HepG2 (cell line): ENCODE results near the gene IDNK. TPM values are rescaled to one million over a fixed set of nuclear protein-coding genes. Genes with fewer than 3 reads are reported as not detected.

Experiments used
- ATAC-seq: fragments of 200-7000 bp; cut with Tn5 transposase; 3 replicates; pipeline ENCODE4 v1.9.1; 2020; ENCODE audit warnings: mild to moderate bottlenecking, moderate library complexity
- BruUV-seq: library from RNA; stranded (reverse); fragments of 400-500 nt; replicated peaks from 2 replicates; lab custom pipeline; 2021; lab: Mats Ljungman, UMichigan
- CTCF ChIA-PET: fragments of 300-600 bp; formaldehyde crosslinking; extraction: SDS; loops from one replicate; lab custom pipeline; 2021; ENCODE audit warnings: low total read pairs, inconsistent platforms, low intra/inter-chr PET ratio; lab: Yijun Ruan, JAX
- POLR2A ChIA-PET: fragments of 350-600 bp; sonication (Branson Sonifier 250); formaldehyde crosslinking; loops from one replicate; lab custom pipeline; 2020; ENCODE audit warnings: antibody characterized with exemption, inconsistent platforms; lab: Yijun Ruan, JAX
- DNase-seq: peaks from one replicate; pipeline ENCODE4 v3.0.0-alpha.2; 2015; ENCODE audit warnings: low spot score
- FAIRE-seq: peaks from 3 replicates; lab custom pipeline; 2011; peaks lifted over from hg19 to GRCh38; lab: Jason Lieb, UNC
- H2AFZ ChIP-seq: one replicate; pipeline ENCODE4 v1.6.1; 2011; ENCODE audit warnings: low read length, inconsistent platforms
- H3K27ac ChIP-seq: fragments of 300-600 bp; 3 replicates; pipeline ENCODE4 v1.8.0; 2011; ENCODE audit warnings: mixed run types, mild to moderate bottlenecking, mixed read lengths, low read length, inconsistent platforms; ENCODE audit not compliant: insufficient read depth; ENCODE audit errors: extremely low read length
- H3K27me3 ChIP-seq, 2 experiments: fragments of 200-600 bp in 1 of 2; 2 replicates in 1 of 2; 3 replicates in 1 of 2; pipeline versions ENCODE4 v1.6.0 to v1.8.0; 2011; ENCODE audit warnings: low read length in 2 of 2, mild to moderate bottlenecking in 2 of 2, moderate library complexity in 2 of 2, inconsistent platforms in 1 of 2; ENCODE audit not compliant: insufficient read depth in 2 of 2, control insufficient read depth in 1 of 2
- H3K36me3 ChIP-seq, 2 experiments: fragments of 200-600 bp in 1 of 2; replicated peaks in 1 of 2; 2 replicates in 1 of 2; 3 replicates in 1 of 2; pipeline versions ENCODE4 v1.5.1 to v1.8.0; 2011; ENCODE audit warnings: low read length in 2 of 2, inconsistent platforms in 1 of 2; ENCODE audit not compliant: insufficient read depth in 2 of 2, control insufficient read depth in 1 of 2
- H3K4me1 ChIP-seq: 2 replicates; pipeline ENCODE4 v1.5.1; 2012; ENCODE audit warnings: low read length, inconsistent platforms; ENCODE audit not compliant: insufficient read depth
- H3K4me2 ChIP-seq: 2 replicates; pipeline ENCODE4 v1.6.0; 2011; ENCODE audit warnings: low read depth, low read length, inconsistent platforms
- H3K4me3 ChIP-seq, 3 experiments: fragments of 200-600 bp in 1 of 3; sonication (generic), shearing (Covaris generic) in 1 of 3; replicated peaks in 1 of 3; 2 replicates each; pipeline ENCODE4 v1.5.1; 2011 to 2016; ENCODE audit warnings: low read length in 3 of 3, inconsistent platforms in 2 of 3, low read depth in 2 of 3, mild to moderate bottlenecking in 2 of 3, control low read depth in 1 of 3, mixed read lengths in 1 of 3; ENCODE audit not compliant: insufficient read depth in 1 of 3
- H3K79me2 ChIP-seq: one replicate; pipeline ENCODE4 v1.6.1; 2011; ENCODE audit warnings: low read length, inconsistent platforms; ENCODE audit not compliant: insufficient read depth
- H3K9ac ChIP-seq: 2 replicates; pipeline ENCODE4 v1.6.0; 2011; ENCODE audit warnings: mild to moderate bottlenecking, low read depth, low read length, inconsistent platforms; ENCODE audit not compliant: insufficient read depth
- H3K9me3 ChIP-seq: 2 replicates; pipeline ENCODE4 v1.5.1; 2012; ENCODE audit warnings: mild to moderate bottlenecking, low read length
- H4K20me1 ChIP-seq: 2 replicates; pipeline ENCODE4 v1.6.0; 2011; ENCODE audit warnings: inconsistent platforms, mild to moderate bottlenecking, low read length, moderate library complexity; ENCODE audit not compliant: insufficient read depth
- DNMT3B ChIP-seq: conservative IDR thresholded peaks from 2 replicates; pipeline ENCODE4 v1.6.1; 2016; ENCODE audit warnings: missing biosample characterization, control low read depth
- E2F5 ChIP-seq: sonication (generic); formaldehyde crosslinking; conservative IDR thresholded peaks from 2 replicates; pipeline ENCODE4 v1.4.0; 2020; ENCODE audit warnings: missing genetic modification reagents
- FLYWCH1 ChIP-seq: sonication (generic); formaldehyde crosslinking; IDR thresholded peaks from 2 replicates; pipeline ENCODE4 v1.8.1; 2023; ENCODE audit warnings: mild to moderate bottlenecking, missing genetic modification reagents
- KDM1A ChIP-seq: IDR thresholded peaks from 2 replicates; pipeline ENCODE4 v1.6.1; 2016; ENCODE audit warnings: missing compliant biosample characterization
- MTERF4 ChIP-seq: sonication (generic); formaldehyde crosslinking; IDR thresholded peaks from 2 replicates; pipeline ENCODE4 v1.8.0; 2023; ENCODE audit warnings: mild to moderate bottlenecking, missing genetic modification reagents
- NFIC ChIP-seq: IDR thresholded peaks from 2 replicates; pipeline ENCODE4 v1.6.1; 2012; ENCODE audit warnings: mild to moderate bottlenecking, low read length, inconsistent platforms
- NKX3-1 ChIP-seq: sonication (generic); formaldehyde crosslinking; IDR thresholded peaks from 2 replicates; pipeline ENCODE4 v1.5.0; 2020; ENCODE audit warnings: missing genetic modification reagents
- NR1H2 ChIP-seq: sonication (generic); formaldehyde crosslinking; IDR thresholded peaks from 2 replicates; pipeline ENCODE4 v1.8.1; 2022; ENCODE audit warnings: low read depth, missing genetic modification reagents, borderline replicate concordance
- NR2F2 ChIP-seq: IDR thresholded peaks from 2 replicates; pipeline ENCODE4 v1.6.1; 2012; ENCODE audit warnings: low read depth, inconsistent platforms, borderline replicate concordance
- SNAPC2 ChIP-seq: sonication (generic); formaldehyde crosslinking; IDR thresholded peaks from 2 replicates; pipeline ENCODE4 v1.8.1; 2022; ENCODE audit warnings: mild to moderate bottlenecking, missing genetic modification reagents
- TFE3 ChIP-seq: IDR thresholded peaks from 2 replicates; pipeline ENCODE4 v1.6.1; 2016
- ZKSCAN1 ChIP-seq: fragments of 150-350 bp; IDR thresholded peaks from 2 replicates; pipeline ENCODE4 v1.6.1; 2014; ENCODE audit warnings: low read length
- ZNF205 ChIP-seq: IDR thresholded peaks from 2 replicates; pipeline ENCODE4 v1.6.1; 2018; ENCODE audit warnings: missing biosample characterization, missing genetic modification reagents
- ZNF234 ChIP-seq: sonication (generic); formaldehyde crosslinking; conservative IDR thresholded peaks from 2 replicates; pipeline ENCODE4 v1.5.1; 2020; ENCODE audit warnings: mild to moderate bottlenecking, missing genetic modification reagents
- ZNF280B ChIP-seq: sonication (generic); formaldehyde crosslinking; IDR thresholded peaks from 2 replicates; pipeline ENCODE4 v1.5.0; 2020; ENCODE audit warnings: missing genetic modification reagents, mild to moderate bottlenecking, borderline replicate concordance
- ZNF713 ChIP-seq: sonication (generic); formaldehyde crosslinking; IDR thresholded peaks from 2 replicates; pipeline ENCODE4 v1.4.0; 2020; ENCODE audit warnings: mild to moderate bottlenecking, missing genetic modification reagents
- WGBS: methylation state at CpG from one replicate; pipeline ENCODE4 v1.1.6; 2017; ENCODE audit warnings: low lambda C conversion rate; 5-methylcytosine and 5-hydroxymethylcytosine counted together
- in situ Hi-C: cut with HindIII; loops from 2 replicates; pipeline ENCODE4 v1.10.0; 2017; ENCODE audit warnings: low pct_unique_long_range_greater_than_20kb; ENCODE audit not compliant: extremely low pct_ligation_motif_present
- intact Hi-C: fragments of 100-400 bp; cut with micrococcal nuclease; formaldehyde crosslinking; loops from one replicate; pipeline ENCODE4 v1.10.0; 2022; ENCODE audit not compliant: unreplicated experiment
- polyA plus RNA-seq, 8 experiments: library from polyadenylated mRNA; depleted of rRNA in 3 of 8; stranded (reverse) in 7 of 8; unstranded in 1 of 8; fragments of >200 nt; fragmentation: Illumina TruSeq in 4 of 8; extraction: Trizol in 4 of 8; gene quantifications; 2 replicates each; pipeline versions ENCODE4 v1.2.1 to v1.2.3, GENCODE V29; 2011 to 2016; ENCODE audit warnings: low read depth in 4 of 8, missing spikeins in 1 of 8, mixed read lengths in 1 of 8; ENCODE audit not compliant: insufficient read depth in 1 of 8
- total RNA-seq, 5 experiments: library from RNA; depleted of rRNA; stranded (reverse); fragments of >200 nt; fragmentation: Illumina TruSeq; extraction: Trizol; gene quantifications; 2 replicates each; pipeline ENCODE4 v1.2.3, GENCODE V29; 2016; ENCODE audit warnings: low read depth in 1 of 5

Gene IDNK
- total and polyA plus RNA-seq, 2 of the 13 experiments (the other 11 are each of a cell fraction or from before 2014, with no cell fraction given), result 3.1 to 4.8 TPM

GRCh38 chr9:83637389-83637788 lies 14.4 kb downstream of the IDNK start:
- no peak overlapping the region for H3K27ac ChIP-seq
- FAIRE-seq (no peak), ATAC-seq (no peak), DNase-seq (peak; percentile 23)
- no peaks in the 10 kb centered on the region for H3K79me2 ChIP-seq
- TF ChIP-seq ZKSCAN1, result no peak
- TF ChIP-seq DNMT3B, result no peak
- TF ChIP-seq MTERF4 (CRISPR knock-in tag), result no peak
- no peak overlapping the region for H3K4me3 ChIP-seq
- no peaks in the 10 kb centered on the region for H4K20me1 ChIP-seq
- ChIA-PET CTCF (no interaction called here), POLR2A (interaction anchor here (1.5 to 2.1 kb wide), 3 partner anchors 8 to 16 kb away, joined by 4 to 12 read pairs (median 7); partner anchors contain the start of gene IDNK)
- WGBS, result 28% methylated on average over 1 of the region's 1 CpG
- no peak overlapping the region for H3K9ac ChIP-seq
- no peak overlapping the region for H3K4me2 ChIP-seq
- intact Hi-C loops, result no loop called here
- H3K9me3 ChIP-seq, result no peaks in the 10 kb centered on the region
- in situ Hi-C loops, result no loop called here
- no peaks in the 10 kb centered on the region for H3K27me3 ChIP-seq
- 0 out of 5 replicates have a peak, but pooled peaks cover 0 to 3% of the 10 kb centered on the region in 2 experiments for H3K36me3 ChIP-seq
- BruUV-seq, result no TSS peak
- H2AFZ ChIP-seq, result no peak overlapping the region
- H3K4me1 ChIP-seq, result peaks cover 23% of the 10 kb centered on the region

GRCh38 chr9:83639266-83639665 lies 16.3 kb downstream of the IDNK start:
- Histone ChIP-seq H3K4me2 (no peak overlapping the region), H3K9me3 (no peaks in the 10 kb centered on the region), H3K79me2 (no peaks in the 10 kb centered on the region), H3K36me3 (0 out of 5 replicates have a peak, but pooled peaks cover 0 to 3% of the 10 kb centered on the region in 2 experiments), H4K20me1 (no peaks in the 10 kb centered on the region), H3K27ac (no peak overlapping the region), H3K9ac (no peak overlapping the region), H2AFZ (no peak overlapping the region), H3K27me3 (no peaks in the 10 kb centered on the region), H3K4me3 (no peak overlapping the region), H3K4me1 (peaks cover 13% of the 10 kb centered on the region)
- 96% methylated on average over 1 of the region's 1 CpG for WGBS
- FAIRE-seq, result no peak
- no peak for DNase-seq
- no TSS peak for BruUV-seq
- POLR2A ChIA-PET, result interaction anchor here (1.7 kb wide), 1 partner anchor 15 kb away, joined by 4 read pairs; the partner anchor contains the start of gene IDNK
- ATAC-seq, result no peak
- CTCF ChIA-PET, result no interaction called here
- in situ Hi-C loops (no loop called here), intact Hi-C loops (no loop called here)
- no peak for TF ChIP-seq KDM1A (CRISPR knock-in tag)
- no peak for TF ChIP-seq NR1H2 (CRISPR knock-in tag)
- TF ChIP-seq NKX3-1 (CRISPR knock-in tag), result no peak
- TF ChIP-seq E2F5, result no peak
- TF ChIP-seq TFE3 (CRISPR knock-in tag), result no peak
- TF ChIP-seq ZNF205 (CRISPR knock-in tag), result no peak
- TF ChIP-seq ZNF713 (CRISPR knock-in tag), result no peak
- no peak for TF ChIP-seq SNAPC2 (CRISPR knock-in tag)
- no peak for TF ChIP-seq ZNF280B
- TF ChIP-seq NR2F2, result no peak
- no peak for TF ChIP-seq FLYWCH1 (CRISPR knock-in tag)
- no peak for TF ChIP-seq ZNF234 (CRISPR knock-in tag)
- TF ChIP-seq NFIC, result no peak
